GM12878 (cell line): ENCODE data around the gene SPATA31D3. TPM values are rescaled to one million over a fixed set of nuclear protein-coding genes. Genes with fewer than 3 reads are reported as not detected.

ENCODE experiments used
- ATAC-seq: fragments of 200-7000 bp; cut with Tn5 transposase; 3 replicates; pipeline ENCODE4 v1.9.1; 2020; ENCODE audit warnings: mild to moderate bottlenecking, moderate library complexity
- BruUV-seq: library from RNA; stranded (reverse); fragments of 400-500 nt; replicated peaks from 2 replicates; lab custom pipeline; 2021; lab: Mats Ljungman, UMichigan
- CTCF ChIA-PET: fragments of 300-600 bp; sonication (Branson Sonifier 250); formaldehyde crosslinking; extraction: SDS; loops from one replicate; lab custom pipeline; 2021; ENCODE audit warnings: inconsistent platforms; lab: Yijun Ruan, JAX
- POLR2A ChIA-PET: fragments of 350-600 bp; formaldehyde crosslinking; extraction: SDS; loops from one replicate; lab custom pipeline; 2021; ENCODE audit warnings: inconsistent platforms; lab: Charles Lee
- RAD21 ChIA-PET: fragments of 300-600 bp; sonication (Branson Sonifier 250); formaldehyde crosslinking; loops from one replicate; lab custom pipeline; 2023; ENCODE audit warnings: antibody characterized with exemption; ENCODE audit not compliant: unreplicated experiment; lab: Charles Lee
- SMC1A ChIA-PET: fragments of 300-600 bp; sonication (Branson Sonifier 250); formaldehyde crosslinking; loops from one replicate; lab custom pipeline; 2023; ENCODE audit not compliant: unreplicated experiment, uncharacterized antibody; lab: Charles Lee
- DNase-seq: peaks from one replicate; pipeline ENCODE4 v3.0.0-alpha.2; 2011; ENCODE audit warnings: low read depth, low spot score
- FAIRE-seq: peaks from 3 replicates; lab custom pipeline; 2011; peaks lifted over from hg19 to GRCh38; lab: Jason Lieb, UNC
- H2AFZ ChIP-seq: 2 replicates; pipeline ENCODE4 v1.6.0; 2011; ENCODE audit warnings: low read depth, low read length, control low read depth; ENCODE audit not compliant: control insufficient read depth
- H3K27ac ChIP-seq: 2 replicates; pipeline ENCODE4 v1.5.1; 2011; ENCODE audit warnings: control low read depth; ENCODE audit not compliant: control insufficient read depth, insufficient read depth
- H3K27me3 ChIP-seq, 2 experiments: replicated peaks in 1 of 2; 2 replicates each; pipeline versions ENCODE4 v1.6.0 to v1.6.1; 2011; ENCODE audit warnings: low read length in 1 of 2; ENCODE audit not compliant: control insufficient read depth in 2 of 2, insufficient read depth in 2 of 2
- H3K36me3 ChIP-seq, 2 experiments: 2 replicates each; pipeline ENCODE4 v1.5.1; 2011; ENCODE audit warnings: low read length in 1 of 2; ENCODE audit not compliant: control insufficient read depth in 2 of 2, insufficient read depth in 2 of 2
- H3K4me1 ChIP-seq: 2 replicates; pipeline ENCODE4 v1.6.1; 2011; ENCODE audit warnings: mild to moderate bottlenecking, low read length, moderate library complexity, mixed read lengths; ENCODE audit not compliant: control insufficient read depth, insufficient read depth
- H3K4me2 ChIP-seq: 2 replicates; pipeline ENCODE4 v1.6.0; 2011; ENCODE audit warnings: control low read depth; ENCODE audit not compliant: control insufficient read depth, insufficient read depth
- H3K4me3 ChIP-seq: fragments of 200-600 bp; sonication (generic); 2 replicates; pipeline ENCODE4 v1.5.1; 2016
- H3K79me2 ChIP-seq: 2 replicates; pipeline ENCODE4 v1.6.0; 2011; ENCODE audit warnings: low read length; ENCODE audit not compliant: control insufficient read depth, insufficient read depth
- H3K9ac ChIP-seq: 2 replicates; pipeline ENCODE4 v1.8.0; 2011; ENCODE audit warnings: low read length, control low read depth, mixed read lengths; ENCODE audit not compliant: control insufficient read depth, insufficient read depth
- H3K9me3 ChIP-seq: replicated peaks from 3 replicates; pipeline ENCODE4 v1.5.1; 2011; ENCODE audit warnings: mild to moderate bottlenecking, low read length; ENCODE audit not compliant: control insufficient read depth, insufficient read depth
- H4K20me1 ChIP-seq: 2 replicates; pipeline ENCODE4 v1.6.0; 2011; ENCODE audit not compliant: control insufficient read depth, insufficient read depth
- BACH1 ChIP-seq: fragments of 450-650 bp; IDR thresholded peaks from 2 replicates; pipeline ENCODE4 v1.6.1; 2017; ENCODE audit warnings: mild to moderate bottlenecking, borderline replicate concordance
- BRCA1 ChIP-seq: IDR thresholded peaks from 2 replicates; pipeline ENCODE4 v1.6.1; 2011; ENCODE audit warnings: low read depth, low read length, improper control_type of control experiment
- E4F1 ChIP-seq: fragments of 450-650 bp; IDR thresholded peaks from 2 replicates; pipeline ENCODE4 v1.6.1; 2018; ENCODE audit warnings: borderline replicate concordance, mild to moderate bottlenecking; ENCODE audit not compliant: partially characterized antibody
- EGR1 ChIP-seq, 2 experiments: IDR thresholded peaks; 1 replicate in 1 of 2; 2 replicates in 1 of 2; pipeline ENCODE4 v1.6.1; 2011 to 2012; ENCODE audit warnings: low read depth in 2 of 2, low read length in 2 of 2, borderline replicate concordance in 1 of 2, mild to moderate bottlenecking in 1 of 2, moderate library complexity in 1 of 2
- JUNB ChIP-seq: IDR thresholded peaks from 2 replicates; pipeline ENCODE4 v1.6.1; 2016; ENCODE audit warnings: antibody characterized with exemption, mild to moderate bottlenecking
- KLF5 ChIP-seq: fragments of 450-650 bp; IDR thresholded peaks from 2 replicates; pipeline ENCODE4 v1.6.1; 2014; ENCODE audit warnings: mild to moderate bottlenecking; ENCODE audit not compliant: partially characterized antibody
- MTA3 ChIP-seq: IDR thresholded peaks from 2 replicates; pipeline ENCODE4 v1.6.1; 2012; ENCODE audit warnings: low read length, inconsistent platforms, borderline replicate concordance
- MYC ChIP-seq: IDR thresholded peaks from 2 replicates; pipeline ENCODE4 v1.6.1; 2011; ENCODE audit warnings: mild to moderate bottlenecking, low read length, moderate library complexity, inconsistent platforms; ENCODE audit not compliant: insufficient read depth, insufficient replicate concordance, insufficient read length, severe bottlenecking
- NBN ChIP-seq: fragments of 450-650 bp; IDR thresholded peaks from 2 replicates; pipeline ENCODE4 v1.6.1; 2016
- NR2C1 ChIP-seq: fragments of 450-650 bp; IDR thresholded peaks from 2 replicates; pipeline ENCODE4 v1.6.1; 2017; ENCODE audit warnings: antibody characterized with exemption, mild to moderate bottlenecking, moderate library complexity
- NRF1 ChIP-seq: conservative IDR thresholded peaks from 2 replicates; pipeline ENCODE4 v1.6.1; 2011; ENCODE audit warnings: mild to moderate bottlenecking, low read depth, low read length, improper control_type of control experiment
- PAX8 ChIP-seq: fragments of 450-650 bp; IDR thresholded peaks from 2 replicates; pipeline ENCODE4 v1.6.1; 2017; ENCODE audit warnings: mild to moderate bottlenecking, moderate library complexity
- PML ChIP-seq: IDR thresholded peaks from 2 replicates; pipeline ENCODE4 v1.6.1; 2012; ENCODE audit warnings: low read length, inconsistent platforms
- RAD21 ChIP-seq: IDR thresholded peaks from 2 replicates; pipeline ENCODE4 v1.6.1; 2011; ENCODE audit warnings: mild to moderate bottlenecking, low read depth, low read length, moderate library complexity; ENCODE audit not compliant: insufficient read depth
- SKIL ChIP-seq: fragments of 450-650 bp; IDR thresholded peaks from 2 replicates; pipeline ENCODE4 v1.6.1; 2017; ENCODE audit warnings: mild to moderate bottlenecking, low read depth, inconsistent platforms; ENCODE audit not compliant: poor library complexity, severe bottlenecking
- SMAD5 ChIP-seq: IDR thresholded peaks from 2 replicates; pipeline ENCODE4 v1.6.1; 2016; ENCODE audit warnings: antibody characterized with exemption, low read depth
- STAT3 ChIP-seq: IDR thresholded peaks from 2 replicates; pipeline ENCODE4 v1.6.1; 2011; ENCODE audit warnings: low read depth, low read length, improper control_type of control experiment
- TAF1 ChIP-seq: IDR thresholded peaks from 2 replicates; pipeline ENCODE4 v1.6.1; 2011; ENCODE audit warnings: mild to moderate bottlenecking, low read depth, low read length, borderline replicate concordance
- ZNF207 ChIP-seq: fragments of 450-650 bp; IDR thresholded peaks from 2 replicates; pipeline ENCODE4 v1.6.1; 2014; ENCODE audit warnings: antibody characterized with exemption, mild to moderate bottlenecking, borderline replicate concordance
- ZSCAN29 ChIP-seq: fragments of 450-650 bp; IDR thresholded peaks from 2 replicates; pipeline ENCODE4 v1.6.1; 2017; ENCODE audit warnings: mild to moderate bottlenecking, moderate library complexity
- WGBS: methylation state at CpG from one replicate; pipeline ENCODE4 v1.1.6; 2016; ENCODE audit warnings: low lambda C conversion rate; ENCODE audit not compliant: insufficient replicate concordance, insufficient coverage; ENCODE audit errors: missing lambda C conversion rate; 5-methylcytosine and 5-hydroxymethylcytosine counted together
- in situ Hi-C: fragments of 300-500 bp; cut with MboI; formaldehyde crosslinking; loops from 9 replicates; pipeline ENCODE4 v1.14.3; 2018; ENCODE audit warnings: mixed read lengths
- intact Hi-C: fragments of 100-400 bp; cut with micrococcal nuclease; formaldehyde crosslinking; loops from one replicate; pipeline ENCODE4 v1.14.2; 2022; ENCODE audit not compliant: unreplicated experiment
- polyA plus RNA-seq, 11 experiments: library from polyadenylated mRNA; depleted of rRNA in 4 of 11; unstranded in 6 of 11; stranded (reverse) in 5 of 11; fragments of >200 nt; fragmentation: Nextera tagmentation in 4 of 11; fragmentation: Illumina TruSeq in 1 of 11; extraction: Ambion mirVana in 4 of 11; extraction: Trizol in 1 of 11; gene quantifications; 1 replicate in 1 of 11; 2 replicates in 10 of 11; pipeline versions ENCODE4 v1.2.1 to v1.2.3, GENCODE V29; 2011 to 2016; ENCODE audit warnings: inconsistent platforms in 2 of 11, missing spikeins in 2 of 11, low read depth in 1 of 11
- total RNA-seq, 4 experiments: library from RNA; depleted of rRNA in 3 of 4; stranded (reverse); fragments of >200 nt in 3 of 4; fragmentation: Illumina TruSeq in 1 of 4; extraction: Trizol in 1 of 4; gene quantifications; 2 replicates each; pipeline versions ENCODE4 v1.2.1 to v1.2.3, GENCODE V29; 2013 to 2021

SPATA31D3 gene
- total and polyA plus RNA-seq, 10 of the 15 experiments (the other 5 are each of a cell fraction or from before 2014, with no cell fraction given): not detected

- CTCF ChIA-PET: no interaction called here
- Histone ChIP-seq H3K27ac (no peak overlapping the region), H3K4me1 (no peaks in the 10 kb centered on the region), H2AFZ (no peak overlapping the region), H3K36me3 (no peaks in the 10 kb centered on the region), H3K4me2 (no peak overlapping the region), H3K79me2 (no peaks in the 10 kb centered on the region), H4K20me1 (no peaks in the 10 kb centered on the region), H3K27me3 (no peaks in the 10 kb centered on the region), H3K9ac (no peak overlapping the region), H3K4me3 (no peak overlapping the region), H3K9me3 (no peaks in the 10 kb centered on the region)
- 47% methylated on average over 4 of the region's 4 CpGs for WGBS
- ATAC-seq (no peak), FAIRE-seq (no peak), DNase-seq (no peak)
- SMC1A ChIA-PET: interaction anchor here (1.1 kb wide), 1 partner anchor 11 kb away, joined by 4 read pairs; no protein-coding TSS in a partner anchor
- POLR2A ChIA-PET: no interaction called here
- intact Hi-C loops (no loop called here), in situ Hi-C loops (no loop called here)
- RAD21 ChIA-PET: no interaction called here
- no TSS peak for BruUV-seq
- TF ChIP-seq ZNF207: no peak
- TF ChIP-seq NBN: no peak
- no peak for TF ChIP-seq KLF5
- no peak for TF ChIP-seq STAT3
- TF ChIP-seq SMAD5: no peak
- no peak for TF ChIP-seq NR2C1
- no peak for TF ChIP-seq E4F1
- no peak for TF ChIP-seq BACH1
- no peak for TF ChIP-seq MTA3
- no peak for TF ChIP-seq EGR1 (IDR thresholded peaks at IDR 0.05; ENCODE audit: borderline replicate concordance in 1 of 2, low read depth in 2 of 2, low read length in 2 of 2)
- TF ChIP-seq PAX8: no peak
- no peak for TF ChIP-seq JUNB
- TF ChIP-seq TAF1: no peak
- no peak for TF ChIP-seq SKIL
- TF ChIP-seq PML: no peak
- TF ChIP-seq MYC: no peak
- TF ChIP-seq BRCA1: no peak
- TF ChIP-seq ZSCAN29: no peak
- TF ChIP-seq RAD21: no peak
- no peak for TF ChIP-seq NRF1
Observed at GRCh38 chr9:81981883-81982282, 38.6 kb downstream of the SPATA31D3 start.
